PC-3 (cell line): Measurements from ENCODE around the gene NIPAL3. TPM values are rescaled to one million over a fixed set of nuclear protein-coding genes. Genes with fewer than 3 reads are reported as not detected.

ENCODE experiments used
- ATAC-seq: fragments of 200-7000 bp; cut with Tn5 transposase; 2 replicates; pipeline ENCODE4 v1.9.1; 2020; ENCODE audit warnings: mild to moderate bottlenecking, moderate library complexity
- BruUV-seq: library from RNA; stranded (reverse); fragments of 400-500 nt; replicated peaks from 2 replicates; lab custom pipeline; 2021; lab: Mats Ljungman, UMichigan
- CTCF ChIA-PET: fragments of 300-600 bp; sonication (Branson Sonifier 250); formaldehyde crosslinking; loops from one replicate; lab custom pipeline; 2022; ENCODE audit warnings: antibody characterized with exemption; lab: Charles Lee
- POLR2A ChIA-PET: fragments of 300-600 bp; sonication (Branson Sonifier 250); formaldehyde crosslinking; loops from one replicate; lab custom pipeline; 2022; ENCODE audit warnings: antibody characterized with exemption; ENCODE audit not compliant: unreplicated experiment; lab: Charles Lee
- DNase-seq: peaks from one replicate; pipeline ENCODE4 v3.0.0-alpha.2; 2015
- H2AFZ ChIP-seq: fragments of 300-600 bp; sonication (generic); 2 replicates; pipeline ENCODE4 v1.6.0; 2016; ENCODE audit warnings: antibody characterized with exemption, low read length
- H3F3A ChIP-seq: fragments of 300-600 bp; sonication (generic); one replicate; pipeline ENCODE4 v1.6.0; 2017; ENCODE audit warnings: antibody characterized with exemption, low read length, control low read depth, mild to moderate bottlenecking; ENCODE audit not compliant: unreplicated experiment
- H3K27ac ChIP-seq: fragments of 300-600 bp; sonication (generic); 2 replicates; pipeline ENCODE4 v1.5.1; 2016; ENCODE audit warnings: mild to moderate bottlenecking, low read length
- H3K27me3 ChIP-seq: fragments of 300-600 bp; sonication (generic); 2 replicates; pipeline ENCODE4 v1.6.1; 2016; ENCODE audit warnings: low read length, mixed read lengths
- H3K36me3 ChIP-seq: fragments of 300-600 bp; sonication (generic); 2 replicates; pipeline ENCODE4 v1.6.1; 2016; ENCODE audit warnings: low read depth, mixed run types, low read length, mixed read lengths
- H3K4me1 ChIP-seq: fragments of 300-600 bp; sonication (generic); 2 replicates; pipeline ENCODE4 v1.5.1; 2016; ENCODE audit warnings: low read length; ENCODE audit not compliant: insufficient read depth
- H3K4me2 ChIP-seq: fragments of 300-600 bp; sonication (generic); 2 replicates; pipeline ENCODE4 v1.6.0; 2016; ENCODE audit warnings: low read length
- H3K4me3 ChIP-seq: fragments of 300-600 bp; sonication (generic); 2 replicates; pipeline ENCODE4 v1.5.1; 2016; ENCODE audit warnings: mild to moderate bottlenecking, low read length, mixed read lengths
- H3K79me2 ChIP-seq: fragments of 300-600 bp; sonication (generic); 2 replicates; pipeline ENCODE4 v1.6.1; 2017; ENCODE audit warnings: low read length, mixed read lengths
- H3K9ac ChIP-seq: fragments of 300-600 bp; sonication (generic); 2 replicates; pipeline ENCODE4 v1.6.0; 2016; ENCODE audit warnings: mild to moderate bottlenecking, low read length
- H3K9me2 ChIP-seq: fragments of 300-600 bp; sonication (generic); replicated peaks from 2 replicates; pipeline ENCODE4 v1.6.1; 2016; ENCODE audit warnings: mixed run types, low read length, mixed read lengths
- H3K9me3 ChIP-seq: fragments of 300-600 bp; sonication (generic); 2 replicates; pipeline ENCODE4 v1.6.1; 2016; ENCODE audit warnings: low read length, mixed read lengths
- H4K20me1 ChIP-seq: fragments of 300-600 bp; sonication (generic); 2 replicates; pipeline ENCODE4 v1.6.1; 2016; ENCODE audit warnings: low read length, mixed read lengths
- CTCF ChIP-seq: fragments of 300-600 bp; sonication (generic); conservative IDR thresholded peaks from 2 replicates; pipeline ENCODE4 v1.5.1; 2017; ENCODE audit warnings: antibody characterized with exemption, low read depth, mild to moderate bottlenecking, low read length
- EZH2 ChIP-seq: fragments of 300-600 bp; sonication (generic); IDR thresholded peaks from one replicate; pipeline ENCODE4 v1.6.1; 2017; ENCODE audit warnings: antibody characterized with exemption, mild to moderate bottlenecking, low read length; ENCODE audit not compliant: unreplicated experiment
- EZH2phosphoT487 ChIP-seq: fragments of 300-600 bp; sonication (generic); IDR thresholded peaks from 2 replicates; pipeline ENCODE4 v1.6.1; 2018; ENCODE audit warnings: mild to moderate bottlenecking, antibody characterized with exemption, low read length, borderline replicate concordance
- intact Hi-C: fragments of 100-400 bp; cut with micrococcal nuclease; formaldehyde crosslinking; loops from 2 replicates; pipeline ENCODE4 v1.9.0; 2023
- total RNA-seq: library from RNA; depleted of rRNA; stranded (reverse); fragments of >200 nt; gene quantifications from 2 replicates; pipeline ENCODE4 v1.2.3, GENCODE V29; 2014

NIPAL3 gene
- total RNA-seq, 1 experiment from 2014 or later: 35.2 TPM

GRCh38 chr1:24392604-24392946 lies 23.0 kb upstream of the NIPAL3 start:
- no peaks in the 10 kb centered on the region for H3K9me3 ChIP-seq
- H3K36me3 ChIP-seq: no peaks in the 10 kb centered on the region
- ATAC-seq (no peak), DNase-seq (no peak)
- H2AFZ ChIP-seq: no peak overlapping the region
- no TSS peak for BruUV-seq
- H3K4me1 ChIP-seq: peaks cover 37% of the 10 kb centered on the region
- no peak overlapping the region for H3K4me3 ChIP-seq
- H4K20me1 ChIP-seq: no peaks in the 10 kb centered on the region
- intact Hi-C loops: loop anchor here (5.0 kb wide), 2 partner anchors 100 to 320 kb away; no protein-coding TSS in a partner anchor
- H3K9ac ChIP-seq: no peak overlapping the region
- ChIA-PET POLR2A (interaction anchor here (0.6 kb wide), 1 partner anchor 62 kb away, joined by 3 read pairs; no protein-coding TSS in a partner anchor), CTCF (interaction anchor here (0.7 to 4.3 kb wide), 7 partner anchors 11 to 242 kb away, joined by 3 to 64 read pairs (median 8); partner anchors contain the start of gene NIPAL3)
- no peak overlapping the region for H3K4me2 ChIP-seq
- H3K27me3 ChIP-seq: no peaks in the 10 kb centered on the region
- TF ChIP-seq CTCF (0 out of 2 replicates have a peak, but pooled peaks have one; percentile 20), EZH2 (no peak)
- no peaks in the 10 kb centered on the region for H3F3A ChIP-seq
- no peaks in the 10 kb centered on the region for H3K79me2 ChIP-seq
- no peaks in the 10 kb centered on the region for H3K9me2 ChIP-seq
- H3K27ac ChIP-seq: no peak overlapping the region; the same call in 1 of the 2 replicates

GRCh38 chr1:24392982-24393650 lies 22.5 kb upstream of the NIPAL3 start:
- ATAC-seq: no peak
- no peak for TF ChIP-seq EZH2phosphoT487
- no peak for TF ChIP-seq EZH2
- no peak for TF ChIP-seq CTCF
- Histone ChIP-seq H3K4me2 (peak overlapping the region; percentile 38; the same call in 1 of the 2 replicates), H3K79me2 (0 out of 2 replicates have a peak, but pooled peaks cover 3% of the 10 kb centered on the region), H3K27me3 (no peaks in the 10 kb centered on the region), H3K4me1 (peaks cover 37% of the 10 kb centered on the region), H3K4me3 (no peak overlapping the region), H3K9me2 (no peaks in the 10 kb centered on the region), H2AFZ (no peak overlapping the region), H3K9me3 (no peaks in the 10 kb centered on the region), H4K20me1 (no peaks in the 10 kb centered on the region), H3K36me3 (no peaks in the 10 kb centered on the region), H3K9ac (peak overlapping the region; percentile 35), H3F3A (no peaks in the 10 kb centered on the region), H3K27ac (peak overlapping the region; percentile 72)
- no peak for DNase-seq
- intact Hi-C loops: loop anchor here (1.0 to 5.0 kb wide), 3 partner anchors 101 to 321 kb away; no protein-coding TSS in a partner anchor
- ChIA-PET CTCF (interaction anchor here (0.7 to 4.3 kb wide), 10 partner anchors 16 to 291 kb away, joined by 3 to 64 read pairs (median 9); partner anchors contain the start of gene NIPAL3), POLR2A (interaction anchor here (0.6 kb wide), 2 partner anchors 16 to 63 kb away, joined by 3 read pairs; no protein-coding TSS in a partner anchor)
- BruUV-seq: no TSS peak
